ENCODE results near the gene INF2.

- no peak for TF ChIP-seq CTCF (IDR thresholded peaks at IDR 0.05)
- TF ChIP-seq POLR2A (IDR thresholded peaks at IDR 0.05): no peak
These were observed 49.1 kb downstream of the INF2 start for GRCh38 chr14:104738375-104739019.

Data from esophagus squamous epithelium (tissue), 4 donors.